HT-29 (cell line): ENCODE results near the gene FHIT. TPM values are rescaled to one million over a fixed set of nuclear protein-coding genes. Genes with fewer than 3 reads are reported as not detected.

Experiments
- DNase-seq: peaks from one replicate; pipeline ENCODE4 v3.0.0-alpha.2; 2015; ENCODE audit warnings: low spot score
- total RNA-seq: library from RNA; depleted of rRNA; stranded (reverse); fragments of >200 nt; shearing (Covaris generic); gene quantifications from 2 replicates; pipeline ENCODE4 v1.2.3, GENCODE V29; 2014

Gene FHIT
- total RNA-seq, 1 experiment from 2014 or later, result not detected

DNA sequence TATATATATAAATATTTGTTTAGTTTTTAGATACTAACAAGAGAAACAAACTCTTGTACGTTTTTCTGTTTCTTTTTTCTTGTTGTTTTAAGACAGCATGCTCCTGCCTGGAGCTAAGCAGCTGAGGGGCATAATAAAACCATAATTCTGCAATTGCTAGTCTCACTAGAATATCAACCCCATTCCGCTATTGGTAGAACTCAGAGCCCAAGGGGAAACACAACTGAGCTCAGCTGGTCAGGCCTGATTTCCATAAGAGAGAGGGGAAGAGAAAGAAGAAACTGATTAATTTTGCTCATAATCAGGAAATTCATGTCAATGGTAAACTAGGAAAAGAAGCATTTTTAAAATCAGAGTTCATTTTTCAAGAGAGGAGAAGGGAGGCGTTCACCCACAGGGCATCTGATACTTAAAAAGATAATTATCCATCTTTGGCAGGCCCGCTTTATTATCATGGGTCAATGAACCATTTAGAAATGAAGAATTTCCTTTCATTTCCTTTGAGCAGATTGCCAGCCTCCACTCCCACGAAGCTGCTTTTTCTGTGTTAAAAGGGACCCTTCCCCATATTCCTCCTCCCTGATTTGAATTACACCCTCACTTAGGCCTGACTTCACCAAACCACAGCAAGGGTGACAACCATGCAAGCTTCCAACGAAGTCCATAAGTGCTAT lies 1236.1 kb downstream of the FHIT start:
- no peak for DNase-seq

DNA sequence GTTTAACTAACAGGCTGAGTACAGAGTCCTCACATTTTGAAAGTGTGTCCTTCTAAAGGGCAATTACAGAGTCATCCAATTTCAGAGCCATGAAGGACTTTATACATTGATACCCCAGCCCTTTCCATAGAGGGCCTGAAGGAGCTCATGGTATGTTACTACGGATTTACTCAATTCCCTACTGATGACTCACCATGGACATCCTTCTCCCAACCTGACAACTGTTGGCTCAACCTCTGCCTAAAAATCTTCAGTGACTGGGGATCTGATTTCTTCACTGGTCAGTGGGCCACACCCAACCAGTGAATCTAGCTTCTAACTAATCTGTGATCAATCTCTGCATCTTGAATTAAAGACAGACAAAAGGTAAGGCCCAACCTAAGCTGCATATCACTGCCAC lies 1238.0 kb downstream of the FHIT start:
- DNase-seq, result no peak

DNA sequence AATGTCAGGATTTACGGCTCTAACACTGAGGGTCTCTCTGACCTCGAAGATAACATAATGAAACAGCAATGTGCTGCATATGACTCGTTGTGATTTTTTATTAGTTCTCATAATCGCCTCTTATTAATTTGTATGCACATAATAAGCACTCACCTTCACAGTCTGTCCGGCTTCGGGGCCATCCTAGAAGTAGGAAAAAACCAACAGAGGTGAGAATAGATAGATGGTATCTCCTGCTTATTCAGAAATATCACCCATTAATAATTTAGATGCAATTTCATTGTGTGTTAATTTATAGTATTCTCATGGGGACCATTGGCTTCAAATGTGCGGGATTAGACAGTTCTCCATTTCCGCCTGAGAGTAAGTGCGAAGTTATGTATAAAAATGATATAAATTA lies 1240.0 kb downstream of the FHIT start:
- DNase-seq, result no peak

DNA sequence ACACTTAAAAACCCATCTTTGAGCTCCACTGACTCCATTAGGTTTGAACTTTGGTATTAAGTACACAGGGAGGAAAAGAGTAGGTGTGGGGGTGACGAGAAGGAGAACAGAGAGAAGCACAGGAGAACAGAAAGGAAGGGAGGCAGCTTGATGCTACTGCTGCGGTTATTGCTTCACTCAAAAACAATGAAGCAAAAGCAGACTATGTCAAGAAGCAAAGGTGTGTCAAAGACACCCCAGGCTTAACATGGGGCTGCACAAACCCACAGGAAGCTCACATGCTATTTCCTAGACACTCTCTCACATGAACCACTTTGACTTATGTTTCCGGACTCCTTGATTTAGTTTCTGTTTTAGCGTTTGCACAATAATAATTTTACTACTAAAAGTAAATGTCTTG lies 1240.5 kb downstream of the FHIT start:
- no peak for DNase-seq

GRCh38 chr3:60009931-60010478 lies 1241.2 kb downstream of the FHIT start:
- DNase-seq, result no peak

GRCh38 chr3:60001369-60001768 lies 1249.9 kb downstream of the FHIT start:
- DNase-seq, result no peak

DNA sequence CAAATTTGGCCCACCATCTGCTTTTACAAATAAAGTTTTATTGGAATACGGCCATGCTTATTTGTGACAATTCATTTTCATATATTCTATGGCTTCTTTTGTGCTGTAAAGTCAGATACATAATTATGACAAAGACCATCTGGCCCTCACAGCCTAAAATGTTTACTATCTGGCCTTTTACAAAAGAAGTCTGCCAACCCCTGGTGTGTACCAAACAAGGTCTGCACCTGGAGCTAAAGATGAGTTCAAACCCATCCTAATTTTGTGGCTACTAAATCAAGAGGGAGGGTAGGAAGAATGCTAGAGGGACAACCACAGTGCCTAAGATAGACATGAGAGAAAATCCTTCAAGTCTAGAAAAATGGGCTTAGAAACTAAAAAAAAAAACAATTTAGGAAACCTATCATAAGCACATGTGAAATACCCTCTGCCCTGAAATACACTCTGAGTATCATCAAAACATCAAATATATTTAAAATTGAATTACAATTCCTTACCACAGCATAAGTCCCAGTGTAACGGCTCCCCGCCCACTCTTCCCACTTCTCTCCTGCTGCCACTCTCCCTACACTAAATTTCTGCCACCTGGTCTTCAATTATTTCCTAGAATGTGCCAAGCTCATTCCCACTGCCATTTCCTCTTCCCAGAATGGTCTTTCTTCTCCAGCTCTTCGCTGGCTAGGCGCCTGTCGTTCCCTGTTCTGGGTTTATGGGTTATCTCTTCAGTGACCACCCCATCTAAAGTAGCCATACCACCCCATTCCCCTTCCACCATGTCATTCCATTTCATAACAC lies 1250.7 kb downstream of the FHIT start:
- DNase-seq, result no peak

GRCh38 chr3:59998058-59998457 lies 1253.2 kb downstream of the FHIT start:
- DNase-seq, result no peak

DNA sequence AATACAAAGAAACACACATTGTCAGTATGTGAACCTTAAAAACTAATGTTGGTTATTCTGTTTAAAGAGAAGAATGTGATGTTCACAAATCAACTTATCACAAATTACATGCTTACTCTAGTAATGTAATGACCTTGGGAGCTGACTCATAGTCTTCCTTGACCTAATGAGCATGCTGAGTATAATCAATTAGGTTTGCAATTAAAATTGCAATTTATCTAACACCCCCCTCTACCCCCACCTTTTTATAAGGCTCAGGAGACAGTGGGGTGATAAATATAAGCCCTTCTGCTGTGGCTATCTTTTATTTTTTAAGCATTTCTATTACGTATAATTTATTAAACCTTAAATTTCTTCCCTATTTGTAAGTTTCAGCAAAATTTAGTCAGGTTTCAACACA lies 1253.7 kb downstream of the FHIT start:
- DNase-seq, result no peak

GRCh38 chr3:59996056-59996455 lies 1255.2 kb downstream of the FHIT start:
- no peak for DNase-seq

DNA sequence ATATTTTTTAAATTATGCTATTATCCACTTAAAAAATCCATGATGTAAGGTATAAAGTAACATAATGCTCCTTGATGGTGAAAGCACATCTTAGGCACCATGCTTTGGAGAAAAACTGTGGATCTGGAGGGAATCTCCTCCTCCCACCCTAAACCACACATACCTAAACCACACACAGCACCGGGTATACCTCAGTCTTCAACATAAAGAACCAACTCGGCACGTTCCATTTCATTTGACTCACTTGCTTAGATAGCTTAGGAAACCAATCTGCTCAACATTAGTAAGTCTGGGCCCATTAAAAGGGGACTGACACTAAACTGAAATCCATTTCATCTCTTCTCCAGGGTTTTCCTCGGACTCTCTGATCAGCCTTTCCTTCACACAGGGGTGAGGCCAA lies 1255.7 kb downstream of the FHIT start:
- no peak for DNase-seq

DNA sequence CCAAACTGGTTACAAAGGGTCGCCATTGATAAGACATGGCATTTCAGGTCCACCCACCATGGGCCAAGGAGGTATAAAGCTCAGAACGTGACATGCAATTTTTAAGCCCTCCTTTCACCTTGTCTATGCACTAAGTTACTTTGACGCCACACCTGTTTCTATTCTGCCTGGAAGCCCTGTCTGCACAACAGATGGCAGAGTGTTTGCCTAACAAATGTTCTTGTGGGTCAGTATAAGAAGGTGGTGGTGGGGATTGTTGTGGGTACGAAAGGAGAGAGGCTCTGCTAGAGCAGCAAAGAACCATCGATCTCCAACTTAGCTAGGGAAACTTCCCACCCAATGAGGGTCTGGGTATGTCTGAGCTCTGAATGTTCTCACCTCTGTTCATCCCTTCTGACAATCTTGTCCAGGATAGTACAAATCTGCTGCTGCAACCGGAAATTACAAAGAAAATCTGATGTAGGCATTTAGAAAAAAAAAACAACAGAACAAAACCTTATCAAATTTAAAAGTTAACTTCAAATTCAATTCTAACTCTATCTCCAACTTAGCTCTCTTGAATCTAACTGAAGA lies 1256.4 kb downstream of the FHIT start:
- DNase-seq, result no peak

DNA sequence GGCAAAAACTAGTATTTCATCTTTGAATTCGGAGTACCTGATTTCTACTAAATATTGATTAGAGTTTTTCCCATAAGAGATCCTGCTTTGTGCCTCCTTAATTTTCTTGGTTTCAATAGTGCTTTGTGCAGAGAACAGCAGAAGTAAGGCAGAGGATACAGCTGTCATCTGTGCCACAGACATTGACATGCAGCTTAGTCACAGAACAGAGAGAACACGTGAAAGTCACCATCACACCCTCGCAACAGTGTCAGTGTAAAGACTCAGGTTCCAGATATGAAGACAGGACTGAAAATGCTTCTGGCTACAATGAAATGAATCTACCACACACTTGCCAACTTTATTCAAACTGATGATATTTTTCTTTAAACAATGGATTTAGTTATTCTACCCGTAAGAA lies 1258.7 kb downstream of the FHIT start:
- no peak for DNase-seq

GRCh38 chr3:59990915-59991314 lies 1260.3 kb downstream of the FHIT start:
- DNase-seq, result no peak

- DNase-seq, result no peak
Observed at GRCh38 chr3:59982510-59982909, 1268.7 kb downstream of the FHIT start.

DNA sequence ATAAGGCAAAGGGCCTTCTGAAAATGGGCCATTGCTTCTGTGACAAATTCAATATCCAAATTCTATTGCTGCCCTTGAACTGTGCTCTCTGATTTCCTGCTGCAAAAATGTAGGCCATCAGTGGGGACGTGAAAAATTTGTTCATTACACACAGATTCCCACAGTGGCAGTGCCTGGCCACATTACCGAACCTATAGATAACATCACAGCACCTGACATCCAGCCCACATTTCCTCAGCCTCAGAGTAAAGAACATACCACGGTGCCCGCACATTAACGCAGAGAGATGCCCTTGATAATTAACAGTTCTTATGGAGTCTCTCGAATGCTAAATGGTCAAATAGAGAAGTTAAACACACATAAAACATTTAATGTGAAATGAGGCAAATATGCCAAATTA lies 1269.9 kb downstream of the FHIT start:
- DNase-seq, result no peak

- no peak for DNase-seq
Observed at GRCh38 chr3:59980576-59980975, 1270.7 kb downstream of the FHIT start.

GRCh38 chr3:59979542-59979941 lies 1271.7 kb downstream of the FHIT start:
- DNase-seq, result no peak

DNA sequence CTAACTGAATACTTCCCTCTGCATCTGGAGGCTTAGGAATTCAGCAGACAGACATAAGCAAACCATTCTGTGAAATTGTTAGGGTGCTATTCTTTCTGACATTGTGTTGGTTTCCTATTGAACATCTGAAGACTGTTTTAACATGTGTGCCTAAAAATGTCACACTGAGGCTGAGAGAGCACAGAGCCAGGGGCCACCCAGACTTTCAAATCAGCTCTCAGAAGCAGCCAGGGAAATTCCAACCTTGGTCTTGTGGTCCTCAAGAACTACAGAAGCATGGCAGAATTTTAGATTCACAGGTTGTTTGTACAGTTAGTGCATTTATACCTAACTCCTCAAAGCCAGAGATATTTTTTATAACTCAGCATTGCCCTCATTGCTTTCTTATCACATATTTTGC lies 1272.3 kb downstream of the FHIT start:
- no peak for DNase-seq

GRCh38 chr3:59970796-59971195 lies 1280.5 kb downstream of the FHIT start:
- DNase-seq, result no peak

DNA sequence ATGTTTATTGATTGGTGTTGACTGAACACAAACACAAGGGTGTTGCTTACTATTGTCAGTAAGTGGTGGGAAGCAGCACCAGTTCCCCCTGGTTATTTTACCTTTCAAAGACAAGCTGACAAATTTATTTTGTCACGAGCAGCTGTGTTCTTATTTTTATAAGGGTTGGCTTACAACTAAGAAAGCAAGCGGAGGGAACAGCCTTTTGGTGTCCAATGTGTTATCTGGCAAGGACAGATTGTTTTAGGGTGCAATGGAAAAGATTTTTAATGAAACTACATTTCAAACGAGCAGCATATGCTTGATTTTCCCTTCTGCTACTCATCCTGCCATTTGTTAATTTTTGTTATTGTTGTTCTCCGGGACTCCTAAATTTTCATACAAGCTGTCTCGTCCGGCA lies 1280.9 kb downstream of the FHIT start:
- no peak for DNase-seq

- DNase-seq, result no peak
Observed at GRCh38 chr3:59968513-59969045, 1282.7 kb downstream of the FHIT start.
